Tibial nerve (tissue), 4 donors: Measurements from ENCODE around the gene ATP6V0D1. TPM values are rescaled to one million over a fixed set of nuclear protein-coding genes. Genes with fewer than 3 reads are reported as not detected.

Experiments
- DNase-seq, 2 donors: peaks; one replicate each; pipeline ENCODE4 v3.0.0-alpha.2; 2019; ENCODE audit warnings: low spot score in 2 of 2
- H3K27ac ChIP-seq, 4 donors: fragments of 200-600 bp; sonication (generic) in 3 of 4; one replicate each; pipeline ENCODE4 v1.5.1; 2017 to 2019; ENCODE audit warnings: mild to moderate bottlenecking in 1 of 4
- H3K27me3 ChIP-seq, 2 donors: fragments of 200-600 bp; sonication (generic) in 1 of 2; one replicate each; pipeline versions ENCODE4 v1.5.1 to v1.6.0; 2017 to 2019
- H3K36me3 ChIP-seq, 3 donors: fragments of 200-600 bp; sonication (generic); one replicate each; pipeline ENCODE4 v1.5.1; 2018 to 2019
- H3K4me1 ChIP-seq, 4 donors: fragments of 200-600 bp; sonication (generic) in 3 of 4; one replicate each; pipeline ENCODE4 v1.5.1; 2017 to 2019
- H3K4me3 ChIP-seq, 4 donors: fragments of 200-600 bp; sonication (generic) in 3 of 4; one replicate each; pipeline ENCODE4 v1.5.1; 2017 to 2019; ENCODE audit warnings: mild to moderate bottlenecking in 1 of 4, moderate library complexity in 1 of 4
- H3K9me3 ChIP-seq, 4 donors: fragments of 200-600 bp; sonication (generic) in 3 of 4; one replicate each; pipeline ENCODE4 v1.5.1; 2017 to 2019
- EP300 ChIP-seq, 2 donors: sonication (generic); formaldehyde crosslinking; IDR thresholded peaks; one replicate each; pipeline ENCODE4 v1.6.1; 2017; ENCODE audit warnings: antibody characterized with exemption in 2 of 2, mild to moderate bottlenecking in 1 of 2
- POLR2A ChIP-seq, 2 donors: fragments of 450-650 bp; IDR thresholded peaks; one replicate each; pipeline ENCODE4 v1.6.1; 2017; ENCODE audit warnings: antibody characterized with exemption in 2 of 2, mild to moderate bottlenecking in 2 of 2, moderate library complexity in 2 of 2
- WGBS, 2 donors: methylation state at CpG; one replicate each; pipeline ENCODE4 v1.1.5; 2018; 5-methylcytosine and 5-hydroxymethylcytosine counted together
- total RNA-seq, 4 donors: library from RNA; depleted of rRNA; stranded (reverse); fragments of >200 nt; gene quantifications; one replicate each; pipeline ENCODE4 v1.1.0, GENCODE V29; 2016
- TF ChIP-seq, protein P1 (sequence below), 5 experiments: fragments of 200-600 bp in 3 of 5; fragments of 450-650 bp in 2 of 5; sonication (generic) in 3 of 5; IDR thresholded peaks; one replicate each; pipeline ENCODE4 v1.5.1; 2016 to 2019; ENCODE audit warnings: antibody characterized with exemption in 5 of 5, mild to moderate bottlenecking in 3 of 5, moderate library complexity in 2 of 5

Gene ATP6V0D1
- total RNA-seq, 4 donors from 2014 or later: 55.1 to 113 (median 73.7) TPM

GRCh38 chr16:67412294-67412693 lies 68.7 kb downstream of the ATP6V0D1 start:
- no peak overlapping the region for H3K27ac ChIP-seq

GRCh38 chr16:67411339-67411738 lies 69.6 kb downstream of the ATP6V0D1 start:
- TF ChIP-seq, protein P1, sequence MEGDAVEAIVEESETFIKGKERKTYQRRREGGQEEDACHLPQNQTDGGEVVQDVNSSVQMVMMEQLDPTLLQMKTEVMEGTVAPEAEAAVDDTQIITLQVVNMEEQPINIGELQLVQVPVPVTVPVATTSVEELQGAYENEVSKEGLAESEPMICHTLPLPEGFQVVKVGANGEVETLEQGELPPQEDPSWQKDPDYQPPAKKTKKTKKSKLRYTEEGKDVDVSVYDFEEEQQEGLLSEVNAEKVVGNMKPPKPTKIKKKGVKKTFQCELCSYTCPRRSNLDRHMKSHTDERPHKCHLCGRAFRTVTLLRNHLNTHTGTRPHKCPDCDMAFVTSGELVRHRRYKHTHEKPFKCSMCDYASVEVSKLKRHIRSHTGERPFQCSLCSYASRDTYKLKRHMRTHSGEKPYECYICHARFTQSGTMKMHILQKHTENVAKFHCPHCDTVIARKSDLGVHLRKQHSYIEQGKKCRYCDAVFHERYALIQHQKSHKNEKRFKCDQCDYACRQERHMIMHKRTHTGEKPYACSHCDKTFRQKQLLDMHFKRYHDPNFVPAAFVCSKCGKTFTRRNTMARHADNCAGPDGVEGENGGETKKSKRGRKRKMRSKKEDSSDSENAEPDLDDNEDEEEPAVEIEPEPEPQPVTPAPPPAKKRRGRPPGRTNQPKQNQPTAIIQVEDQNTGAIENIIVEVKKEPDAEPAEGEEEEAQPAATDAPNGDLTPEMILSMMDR (IDR thresholded peaks at IDR 0.05): no peak
- TF ChIP-seq POLR2A (IDR thresholded peaks at IDR 0.05): no peak
- H3K36me3 ChIP-seq: no peaks in the 10 kb centered on the region
- H3K9me3 ChIP-seq: no peaks in the 10 kb centered on the region
- peaks cover 0 to 35% (median 7%) of the 10 kb centered on the region in 4 donors for H3K4me1 ChIP-seq
- DNase-seq: no peak
- WGBS, 2 donors: 85 to 94% methylated on average over 3 of the region's 3 CpGs
- no peak overlapping the region for H3K4me3 ChIP-seq
- H3K27me3 ChIP-seq: no peaks in the 10 kb centered on the region
- H3K27ac ChIP-seq: no peak overlapping the region

More at GRCh38 chr16:67412294-67412693, 68.7 kb downstream of the ATP6V0D1 start:
- DNase-seq: no peak
- H3K4me1 ChIP-seq: peaks cover 0 to 32% (median 9%) of the 10 kb centered on the region in 4 donors
- no peaks in the 10 kb centered on the region for H3K36me3 ChIP-seq
- TF ChIP-seq EP300 (IDR thresholded peaks at IDR 0.05) (no peak), POLR2A (IDR thresholded peaks at IDR 0.05) (no peak)
- TF ChIP-seq, protein P1 (IDR thresholded peaks at IDR 0.05): no peak
- no peak overlapping the region for H3K4me3 ChIP-seq
- no peaks in the 10 kb centered on the region for H3K27me3 ChIP-seq
- no peaks in the 10 kb centered on the region for H3K9me3 ChIP-seq
- 24 to 29% methylated on average over 2 of the region's 2 CpGs for WGBS, 2 donors

DNA sequence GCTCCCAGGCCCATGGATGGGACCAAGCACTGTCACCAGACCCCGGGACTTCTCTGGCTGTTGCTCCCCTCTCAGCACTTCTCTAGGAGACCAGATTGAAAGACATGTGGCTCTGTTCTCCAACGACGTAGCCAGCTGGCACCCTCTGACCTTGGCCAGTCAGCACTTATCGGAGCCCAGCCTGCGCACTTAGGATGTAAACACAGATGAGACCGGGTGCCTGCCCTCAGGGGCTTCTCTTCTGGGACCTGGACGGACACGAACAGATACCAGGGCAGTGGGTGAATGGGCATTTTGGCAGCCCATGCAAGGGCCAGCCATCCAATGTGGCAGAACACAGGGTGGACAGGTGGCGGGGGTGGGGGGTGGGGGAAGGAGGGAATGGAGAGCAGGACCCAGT lies 71.3 kb downstream of the ATP6V0D1 start:
- Histone ChIP-seq H3K4me1 (peaks cover 0 to 38% (median 5%) of the 10 kb centered on the region in 4 donors), H3K27ac (no peak overlapping the region), H3K36me3 (peaks cover 0 to 10% (median 0%) of the 10 kb centered on the region in 3 donors), H3K4me3 (no peak overlapping the region), H3K27me3 (no peaks in the 10 kb centered on the region), H3K9me3 (no peaks in the 10 kb centered on the region)
- no peak for DNase-seq
- WGBS, 2 donors: 84 to 88% methylated on average over 9 of the region's 9 CpGs
- TF ChIP-seq, protein P1 (IDR thresholded peaks at IDR 0.05): no peak
- TF ChIP-seq POLR2A (IDR thresholded peaks at IDR 0.05) (no peak), EP300 (IDR thresholded peaks at IDR 0.05) (no peak)

DNA sequence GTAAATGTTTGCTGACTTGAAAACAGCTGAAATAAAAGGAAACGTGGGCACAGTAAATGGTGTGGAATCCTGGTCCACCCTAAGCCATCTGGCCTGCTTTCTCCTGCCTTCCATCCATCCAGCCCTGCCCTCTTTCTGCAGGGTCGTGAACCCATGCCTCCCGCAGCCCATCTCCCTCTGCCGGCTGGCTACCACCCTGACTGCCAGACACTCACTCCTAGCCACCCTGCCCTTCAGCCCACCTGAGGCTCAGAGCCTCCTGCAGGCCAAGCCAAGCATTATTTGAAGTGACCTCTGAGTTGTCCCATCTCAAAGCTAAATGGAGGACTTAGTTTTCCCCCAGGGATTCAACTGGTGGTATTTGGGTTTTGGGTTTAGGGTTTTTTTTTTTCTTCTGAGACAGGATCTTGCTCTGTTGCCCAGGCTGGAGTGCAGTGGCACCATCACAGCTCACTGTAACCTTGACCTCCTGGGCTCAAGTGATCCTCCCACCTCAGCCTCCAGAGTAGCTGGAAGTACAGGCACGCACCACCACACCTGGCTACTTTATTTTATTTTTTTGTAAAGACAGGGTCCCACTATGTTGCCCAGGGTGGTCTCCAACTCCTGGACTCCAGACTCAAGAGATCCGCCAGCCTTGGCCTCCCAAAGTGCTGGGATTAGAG lies 73.0 kb downstream of the ATP6V0D1 start:
- Histone ChIP-seq H3K27me3 (no peaks in the 10 kb centered on the region), H3K27ac (peak overlapping the region in 2 of 4 donors; percentile 78 to 80), H3K9me3 (no peaks in the 10 kb centered on the region), H3K36me3 (peaks cover 0 to 21% (median 0%) of the 10 kb centered on the region in 3 donors), H3K4me3 (no peak overlapping the region), H3K4me1 (peaks cover 0 to 29% (median 5%) of the 10 kb centered on the region in 4 donors)
- TF ChIP-seq, protein P1 (IDR thresholded peaks at IDR 0.05): no peak
- TF ChIP-seq EP300 (IDR thresholded peaks at IDR 0.05) (no peak), POLR2A (IDR thresholded peaks at IDR 0.05) (no peak)
- no peak for DNase-seq
- 73 to 74% methylated on average over 6 of the region's 6 CpGs for WGBS, 2 donors

DNA sequence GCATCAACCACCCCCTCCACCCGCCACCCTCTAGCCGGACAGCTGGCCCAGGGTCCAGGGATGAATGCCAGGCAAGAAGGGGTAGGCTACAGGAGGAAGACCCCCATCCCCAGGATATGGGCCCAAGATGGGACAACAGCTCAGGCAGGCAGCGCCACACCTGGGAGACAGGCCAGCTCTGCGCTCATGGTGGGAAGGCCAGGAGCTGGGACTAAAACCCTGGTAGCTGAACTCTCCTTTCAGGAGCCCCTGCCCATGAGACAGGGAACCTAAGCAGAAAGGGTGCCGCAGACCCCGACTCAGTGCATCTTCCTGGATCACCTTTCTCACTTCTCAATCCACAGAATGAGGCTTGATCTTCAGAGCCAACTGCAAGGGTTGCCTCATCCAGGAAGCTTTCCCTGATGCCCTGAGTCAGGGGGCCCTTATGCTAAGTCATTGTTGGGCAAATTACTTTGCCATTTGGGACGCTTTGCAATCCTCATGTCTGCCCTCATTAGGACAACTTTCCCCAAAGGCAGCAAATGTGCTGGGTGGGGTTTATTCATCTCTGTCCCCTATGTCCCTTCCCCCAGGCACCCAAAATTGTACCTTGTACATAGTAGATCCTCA lies 73.7 kb downstream of the ATP6V0D1 start:
- TF ChIP-seq, protein P1 (IDR thresholded peaks at IDR 0.05): no peak
- TF ChIP-seq POLR2A (IDR thresholded peaks at IDR 0.05): no peak
- TF ChIP-seq EP300 (IDR thresholded peaks at IDR 0.05): no peak
- H3K4me1 ChIP-seq: peaks cover 0 to 29% (median 5%) of the 10 kb centered on the region in 4 donors
- no peak overlapping the region for H3K4me3 ChIP-seq
- DNase-seq: no peak
- H3K27me3 ChIP-seq: no peaks in the 10 kb centered on the region
- H3K27ac ChIP-seq: peak overlapping the region; percentile 0 to 80 (median 48)
- H3K9me3 ChIP-seq: no peaks in the 10 kb centered on the region
- WGBS, 2 donors: 82 to 86% methylated on average over 6 to 7 of the region's 7 CpGs
- peaks cover 0 to 21% (median 0%) of the 10 kb centered on the region in 3 donors for H3K36me3 ChIP-seq
